Measurements from ENCODE around the gene VIT.

GRCh38 chr2:36831185-36831584, 134.7 kb downstream of the VIT start:
- TF ChIP-seq CTCF (IDR thresholded peaks at IDR 0.05; ENCODE audit: insufficient read depth, low read length), result no peak
- no peak for TF ChIP-seq POLR2AphosphoS5 (IDR thresholded peaks at IDR 0.05; ENCODE audit: low read depth)

All from HL-60 (cell line).